ENCODE data around the gene PPP1R16B.

The PPP1R16B gene

GRCh38 chr20:38828514-38829295 is 23.2 kb downstream of the PPP1R16B start:
- no peak for DNase-seq

GRCh38 chr20:38829296-38829875 is 23.9 kb downstream of the PPP1R16B start:
- no peak for DNase-seq

GRCh38 chr20:38830356-38830755 is 24.9 kb downstream of the PPP1R16B start:
- DNase-seq, result no peak

GRCh38 chr20:38831049-38831691 is 25.7 kb downstream of the PPP1R16B start:
- DNase-seq, result no peak

- DNase-seq, result no peak
Measured at GRCh38 chr20:38831995-38832620, 26.6 kb downstream of the PPP1R16B start.

GRCh38 chr20:38833154-38833856 is 27.8 kb downstream of the PPP1R16B start:
- no peak for DNase-seq

GRCh38 chr20:38833857-38834164 is 28.3 kb downstream of the PPP1R16B start:
- DNase-seq, result no peak

- DNase-seq, result no peak
Measured at GRCh38 chr20:38834868-38835267, 29.4 kb downstream of the PPP1R16B start.

- no peak for DNase-seq
Measured at GRCh38 chr20:38835792-38836191, 30.3 kb downstream of the PPP1R16B start.

GRCh38 chr20:38836991-38837390 is 31.5 kb downstream of the PPP1R16B start:
- DNase-seq, result no peak

GRCh38 chr20:38838326-38838725 is 32.8 kb downstream of the PPP1R16B start:
- DNase-seq, result no peak

- DNase-seq, result no peak
Measured at GRCh38 chr20:38839563-38839962, 34.1 kb downstream of the PPP1R16B start.

- peak; percentile 31 for DNase-seq
Measured at GRCh38 chr20:38840053-38840893, 34.8 kb downstream of the PPP1R16B start.

GRCh38 chr20:38840894-38841470 is 35.5 kb downstream of the PPP1R16B start:
- no peak for DNase-seq

GRCh38 chr20:38841570-38841969 is 36.1 kb downstream of the PPP1R16B start:
- DNase-seq, result no peak

- no peak for DNase-seq
Measured at GRCh38 chr20:38842026-38842425, 36.5 kb downstream of the PPP1R16B start.

GRCh38 chr20:38842558-38842981 is 37.1 kb downstream of the PPP1R16B start:
- no peak for DNase-seq

GRCh38 chr20:38843346-38843745 is 37.8 kb downstream of the PPP1R16B start:
- DNase-seq, result no peak

GRCh38 chr20:38844963-38845362 is 39.5 kb downstream of the PPP1R16B start:
- DNase-seq, result no peak

- no peak for DNase-seq
Measured at GRCh38 chr20:38847840-38848239, 42.3 kb downstream of the PPP1R16B start.

GRCh38 chr20:38853759-38854158 is 48.3 kb downstream of the PPP1R16B start:
- no peak for DNase-seq

- DNase-seq, result no peak
Measured at GRCh38 chr20:38854654-38855066, 49.2 kb downstream of the PPP1R16B start.
